Thyroid gland (tissue), 4 donors: ENCODE measurements around the gene ARHGEF5.

ENCODE experiments used
- POLR2A ChIP-seq, 2 donors: fragments of 450-650 bp; IDR thresholded peaks; one replicate each; pipeline ENCODE4 v1.6.1; 2017; ENCODE audit warnings: antibody characterized with exemption in 2 of 2, mild to moderate bottlenecking in 2 of 2, moderate library complexity in 1 of 2
- TF ChIP-seq, protein P1 (sequence below), 6 experiments: fragments of 200-600 bp in 3 of 6; fragments of 450-650 bp in 3 of 6; sonication (generic) in 3 of 6; IDR thresholded peaks; one replicate each; pipeline ENCODE4 v1.5.1; 2016 to 2019; ENCODE audit warnings: antibody characterized with exemption in 6 of 6, mild to moderate bottlenecking in 2 of 6, inconsistent platforms in 1 of 6, moderate library complexity in 1 of 6

DNA sequence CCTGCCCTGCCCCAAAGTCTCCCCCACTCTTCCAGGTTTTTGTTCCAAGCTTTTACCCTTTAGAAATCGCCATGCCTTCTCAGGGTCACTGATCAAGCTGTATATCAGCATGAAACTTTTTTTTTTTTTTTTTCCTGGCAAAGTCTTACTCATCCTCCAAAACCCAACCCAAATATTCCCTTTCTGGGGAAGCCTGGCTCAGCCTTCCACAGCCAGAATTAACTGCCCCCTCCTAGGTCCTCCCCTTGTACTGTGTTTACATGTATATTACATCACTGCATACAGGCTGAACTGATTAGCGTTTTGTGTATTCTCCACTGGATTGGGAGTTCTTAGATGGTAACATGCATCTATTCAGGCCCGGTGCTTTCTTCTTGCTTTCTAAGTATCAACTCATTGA lies 52.9 kb downstream of the ARHGEF5 start:
- TF ChIP-seq, protein P1, sequence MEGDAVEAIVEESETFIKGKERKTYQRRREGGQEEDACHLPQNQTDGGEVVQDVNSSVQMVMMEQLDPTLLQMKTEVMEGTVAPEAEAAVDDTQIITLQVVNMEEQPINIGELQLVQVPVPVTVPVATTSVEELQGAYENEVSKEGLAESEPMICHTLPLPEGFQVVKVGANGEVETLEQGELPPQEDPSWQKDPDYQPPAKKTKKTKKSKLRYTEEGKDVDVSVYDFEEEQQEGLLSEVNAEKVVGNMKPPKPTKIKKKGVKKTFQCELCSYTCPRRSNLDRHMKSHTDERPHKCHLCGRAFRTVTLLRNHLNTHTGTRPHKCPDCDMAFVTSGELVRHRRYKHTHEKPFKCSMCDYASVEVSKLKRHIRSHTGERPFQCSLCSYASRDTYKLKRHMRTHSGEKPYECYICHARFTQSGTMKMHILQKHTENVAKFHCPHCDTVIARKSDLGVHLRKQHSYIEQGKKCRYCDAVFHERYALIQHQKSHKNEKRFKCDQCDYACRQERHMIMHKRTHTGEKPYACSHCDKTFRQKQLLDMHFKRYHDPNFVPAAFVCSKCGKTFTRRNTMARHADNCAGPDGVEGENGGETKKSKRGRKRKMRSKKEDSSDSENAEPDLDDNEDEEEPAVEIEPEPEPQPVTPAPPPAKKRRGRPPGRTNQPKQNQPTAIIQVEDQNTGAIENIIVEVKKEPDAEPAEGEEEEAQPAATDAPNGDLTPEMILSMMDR (IDR thresholded peaks at IDR 0.05): no peak
- TF ChIP-seq POLR2A (IDR thresholded peaks at IDR 0.05): no peak
